GM12864 (cell line): ENCODE measurements around the gene GRM8.

Experiments used
- DNase-seq: peaks from one replicate; pipeline ENCODE4 v3.0.0-alpha.2; 2011; ENCODE audit warnings: low read depth
- H3K4me3 ChIP-seq: 2 replicates; pipeline ENCODE4 v1.5.1; 2011; ENCODE audit warnings: mild to moderate bottlenecking, low read depth, low read length, control low read depth
- CTCF ChIP-seq: IDR thresholded peaks from 2 replicates; pipeline ENCODE4 v1.5.1; 2011; ENCODE audit warnings: low read depth, mild to moderate bottlenecking, moderate library complexity, low read length, control low read depth, inconsistent platforms; ENCODE audit errors: missing control alignments

The GRM8 gene

GRCh38 chr7:126574276-126575250, 678.2 kb downstream of the GRM8 start:
- no peak overlapping the region for H3K4me3 ChIP-seq
- TF ChIP-seq CTCF: no peak
- no peak for DNase-seq

- DNase-seq: no peak
- no peak overlapping the region for H3K4me3 ChIP-seq
- no peak for TF ChIP-seq CTCF
Measured at GRCh38 chr7:126570845-126571244, 681.9 kb downstream of the GRM8 start.

DNA sequence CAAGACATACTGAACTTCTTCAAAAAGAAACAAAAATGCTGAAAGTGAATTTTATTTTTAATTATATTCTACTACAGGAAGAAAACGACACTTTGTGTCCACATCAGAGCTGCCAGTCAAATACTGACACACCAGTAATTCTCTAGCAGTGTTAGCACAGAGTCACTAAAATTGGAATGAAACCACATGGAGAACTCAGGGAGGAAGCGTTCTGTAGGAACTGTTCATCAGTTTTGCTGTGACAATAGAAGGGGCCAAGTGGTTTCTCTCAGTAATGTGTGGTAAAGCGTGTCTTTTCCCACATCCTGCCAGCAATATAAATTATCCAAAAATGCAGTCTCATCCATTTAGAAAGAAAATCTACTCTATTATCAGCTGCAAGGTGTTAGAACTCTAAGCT, 683.3 kb downstream of the GRM8 start:
- no peak overlapping the region for H3K4me3 ChIP-seq
- no peak for DNase-seq
- TF ChIP-seq CTCF: no peak

GRCh38 chr7:126557271-126557670, 695.5 kb downstream of the GRM8 start:
- no peak overlapping the region for H3K4me3 ChIP-seq
- DNase-seq: no peak
- TF ChIP-seq CTCF: no peak

DNA sequence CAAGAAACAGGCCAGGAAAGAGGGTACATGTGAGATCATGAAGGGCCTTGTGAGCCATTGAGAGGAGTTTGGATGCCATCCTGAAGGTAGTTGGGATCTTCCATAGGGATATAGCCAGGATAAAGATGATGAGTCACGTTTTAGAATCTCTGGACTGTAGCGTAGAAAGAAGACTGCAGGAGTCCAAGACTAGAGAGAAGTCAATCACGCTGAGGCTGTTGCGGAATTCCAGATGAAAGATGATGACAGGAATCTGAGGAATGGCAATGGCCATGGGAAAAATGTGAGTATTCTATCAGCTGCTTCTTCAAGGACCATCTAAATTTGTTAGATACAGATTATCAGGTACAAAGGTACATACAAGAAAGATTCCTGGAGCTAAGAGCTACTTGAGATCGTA, 711.3 kb downstream of the GRM8 start:
- TF ChIP-seq CTCF: no peak
- H3K4me3 ChIP-seq: no peak overlapping the region
- no peak for DNase-seq

DNA sequence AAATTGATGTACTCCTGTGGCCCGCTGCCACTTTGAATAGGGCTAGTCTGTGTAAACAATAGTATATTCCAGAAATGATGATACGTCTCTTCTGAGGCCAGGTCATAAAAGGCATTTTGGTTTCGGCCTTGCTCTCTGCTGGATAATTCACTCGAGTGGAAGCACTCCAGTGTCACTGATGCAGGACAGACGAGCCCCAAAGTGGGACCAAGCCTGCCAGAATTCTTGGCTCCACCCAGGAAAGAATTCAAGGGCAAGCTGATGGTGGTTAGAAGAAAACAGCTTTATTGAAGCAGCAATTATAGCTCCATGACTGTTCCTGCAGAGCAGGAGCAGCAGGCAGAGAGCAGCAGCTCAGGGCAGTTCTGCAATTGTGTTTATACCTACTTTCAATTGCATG, 717.6 kb downstream of the GRM8 start:
- no peak overlapping the region for H3K4me3 ChIP-seq
- TF ChIP-seq CTCF: no peak
- no peak for DNase-seq

DNA sequence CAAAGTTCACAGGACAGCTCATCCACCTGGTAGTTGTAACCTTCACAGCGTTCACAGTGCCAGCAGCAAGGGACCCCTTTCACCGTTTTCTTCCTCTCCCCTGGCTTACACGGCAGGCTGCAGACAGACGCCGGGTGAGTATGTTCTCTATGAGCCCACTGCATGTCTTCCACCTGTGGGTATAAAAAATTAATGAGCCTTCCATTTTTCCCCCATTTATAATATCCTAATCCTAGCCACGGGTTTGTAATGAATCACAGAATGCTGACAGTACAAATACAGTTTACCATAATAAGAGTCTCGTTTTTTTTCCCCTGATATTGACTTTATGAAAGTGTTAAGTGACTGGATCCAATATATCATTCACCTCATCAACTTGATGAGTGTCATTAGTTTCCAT, 719.0 kb downstream of the GRM8 start:
- H3K4me3 ChIP-seq: no peak overlapping the region
- no peak for TF ChIP-seq CTCF
- no peak for DNase-seq
